HG02884 (cell line): ENCODE results near the gene CD2.
A peak's percentile ranks its signal among the peaks of the same experiment; 100 is the strongest.
"Not testable (repeated sequence)": the region's sequence is repeated elsewhere in the genome, so short reads cannot be mapped to it uniquely, and the experiment has no call there.

Source experiments
- ATAC-seq: cut with Tn5 transposase; IDR thresholded peaks from one replicate; pipeline ENCODE4 v1.9.1; 2021; ENCODE audit warnings: mild to moderate bottlenecking, moderate library complexity; ENCODE audit not compliant: unreplicated experiment

The CD2 gene

GRCh38 chr1:116756092-116756491 lies 1.9 kb downstream of the CD2 start:
- not testable (repeated sequence) for ATAC-seq

- ATAC-seq = not testable (repeated sequence)
Observed at GRCh38 chr1:116758456-116758815, 4.2 kb downstream of the CD2 start.

GRCh38 chr1:116759636-116760035 lies 5.4 kb downstream of the CD2 start:
- ATAC-seq = no peak

GRCh38 chr1:116760487-116760886 lies 6.3 kb downstream of the CD2 start:
- no peak for ATAC-seq

GRCh38 chr1:116760996-116761665 lies 6.9 kb downstream of the CD2 start:
- no peak for ATAC-seq

- ATAC-seq = no peak
Observed at GRCh38 chr1:116762281-116762680, 8.1 kb downstream of the CD2 start.

GRCh38 chr1:116762781-116763115 lies 8.5 kb downstream of the CD2 start:
- ATAC-seq = no peak

GRCh38 chr1:116763116-116763786 lies 9.0 kb downstream of the CD2 start:
- no peak for ATAC-seq

GRCh38 chr1:116763787-116764465 lies 9.7 kb downstream of the CD2 start:
- no peak for ATAC-seq

- no peak for ATAC-seq
Observed at GRCh38 chr1:116764466-116764898, 10.3 kb downstream of the CD2 start.

GRCh38 chr1:116764906-116765862 lies 11.0 kb downstream of the CD2 start:
- no peak for ATAC-seq

GRCh38 chr1:116765962-116766361 lies 11.7 kb downstream of the CD2 start:
- no peak for ATAC-seq

- no peak for ATAC-seq
Observed at GRCh38 chr1:116766616-116767469, 12.6 kb downstream of the CD2 start.

- ATAC-seq = no peak
Observed at GRCh38 chr1:116767782-116768382, 13.7 kb downstream of the CD2 start.

- ATAC-seq = no peak
Observed at GRCh38 chr1:116768416-116769103, 14.3 kb downstream of the CD2 start.

- ATAC-seq = no peak
Observed at GRCh38 chr1:116769104-116769452, 14.8 kb downstream of the CD2 start.

GRCh38 chr1:116769561-116769977 lies 15.3 kb downstream of the CD2 start:
- peak; percentile 75 for ATAC-seq

GRCh38 chr1:116769994-116770393 lies 15.8 kb downstream of the CD2 start:
- no peak for ATAC-seq

- no peak for ATAC-seq
Observed at GRCh38 chr1:116770625-116771024, 16.4 kb downstream of the CD2 start.
